HG03103 (cell line): ENCODE results near the gene ADAR.
"Not testable (repeated sequence)": the region's sequence is repeated elsewhere in the genome, so short reads cannot be mapped to it uniquely, and the experiment has no call there.

Experiments used
- ATAC-seq: cut with Tn5 transposase; IDR thresholded peaks from one replicate; pipeline ENCODE4 v1.9.1; 2021; ENCODE audit warnings: low read depth; ENCODE audit not compliant: unreplicated experiment

ADAR gene

GRCh38 chr1:154607609-154608396, at the start of gene ADAR:
Gene ADAR, minus strand, starts transcription at chr1:154608186. Its CDS starts 180 bp downstream, at chr1:154608006.
- peak; percentile 56 for ATAC-seq

DNA sequence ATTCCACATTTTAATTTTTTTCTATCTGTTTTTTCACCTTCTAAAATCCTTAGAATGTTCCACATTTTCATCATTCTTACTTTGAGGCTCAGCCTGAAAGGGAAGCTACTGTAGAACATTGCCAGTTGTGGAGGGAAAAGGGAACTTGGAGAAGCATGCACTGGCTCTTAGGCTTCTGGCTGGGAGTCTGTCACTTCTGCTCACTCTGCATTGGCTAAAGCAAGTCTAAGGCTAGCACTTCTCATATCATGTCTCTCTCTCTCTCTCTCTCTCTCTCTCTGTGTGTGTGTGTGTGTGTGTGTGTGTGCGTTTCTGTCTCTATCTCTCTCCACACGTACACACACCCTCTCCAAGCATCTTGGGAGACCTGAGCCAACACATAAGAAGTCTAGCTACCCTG, 49.6 kb upstream of the ADAR start:
- no peak for ATAC-seq

- ATAC-seq, result no peak
These were observed 44.9 kb upstream of the ADAR start for GRCh38 chr1:154652893-154653292.

DNA sequence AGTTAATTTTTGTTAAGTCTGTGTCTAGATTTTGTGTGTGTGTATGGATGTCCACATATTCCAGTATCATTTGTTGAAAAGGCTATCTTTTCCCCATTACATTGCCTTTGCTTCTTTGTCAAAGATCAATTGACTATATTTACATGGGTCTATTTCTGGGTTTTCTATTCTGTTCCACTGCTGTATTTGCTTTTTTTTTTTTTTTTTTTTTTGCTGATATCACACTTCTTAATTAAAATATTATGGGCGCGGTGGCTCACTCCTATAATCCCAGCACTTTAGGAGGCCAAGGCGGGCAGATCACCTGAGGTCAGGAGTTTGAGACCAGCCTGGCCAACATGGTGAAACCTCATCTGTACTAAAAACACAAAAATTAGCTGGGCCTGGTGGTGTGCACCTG, 36.7 kb upstream of the ADAR start:
- ATAC-seq, result not testable (repeated sequence)

- no peak for ATAC-seq
These were observed 33.5 kb upstream of the ADAR start for GRCh38 chr1:154641534-154641933.

DNA sequence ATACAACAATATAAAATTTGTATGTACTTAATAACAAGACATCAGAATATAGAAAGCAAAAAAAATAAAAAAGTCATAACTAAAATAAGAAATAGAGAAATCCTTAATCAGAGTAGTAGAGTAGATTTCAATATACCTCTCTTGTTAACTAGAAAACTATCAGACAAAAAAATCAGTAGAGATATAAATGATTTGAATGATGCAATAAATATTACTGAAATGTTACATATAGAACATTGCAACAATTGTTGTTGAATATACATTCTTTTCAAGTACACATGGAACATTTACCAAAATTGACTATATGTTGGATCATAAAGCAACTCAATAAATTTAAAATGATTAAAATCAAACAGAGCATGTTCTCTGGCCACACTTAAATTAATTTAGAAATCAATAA, 31.9 kb upstream of the ADAR start:
- ATAC-seq, result no peak

- no peak for ATAC-seq
These were observed 27.2 kb upstream of the ADAR start for GRCh38 chr1:154635171-154635570.

DNA sequence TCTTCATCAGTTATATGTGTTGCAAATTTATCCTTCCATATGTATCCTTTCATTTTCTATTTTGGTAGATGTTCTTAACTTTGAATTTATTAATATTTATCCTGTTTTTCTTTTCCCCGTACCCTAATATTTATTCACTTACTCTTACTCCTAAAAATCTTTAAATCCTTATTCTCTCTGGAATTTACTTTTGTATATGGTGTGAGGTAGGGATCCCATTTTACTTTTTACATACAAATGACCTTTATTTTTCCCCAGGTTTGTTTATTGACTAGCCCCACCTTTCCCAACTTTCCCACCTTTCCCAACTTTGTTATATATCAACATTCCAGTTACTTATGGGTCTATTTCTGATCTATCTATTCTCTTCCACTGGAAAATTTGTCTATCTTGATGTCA, 21.7 kb upstream of the ADAR start:
- no peak for ATAC-seq

- no peak for ATAC-seq
These were observed 21.2 kb upstream of the ADAR start for GRCh38 chr1:154629061-154629674.

DNA sequence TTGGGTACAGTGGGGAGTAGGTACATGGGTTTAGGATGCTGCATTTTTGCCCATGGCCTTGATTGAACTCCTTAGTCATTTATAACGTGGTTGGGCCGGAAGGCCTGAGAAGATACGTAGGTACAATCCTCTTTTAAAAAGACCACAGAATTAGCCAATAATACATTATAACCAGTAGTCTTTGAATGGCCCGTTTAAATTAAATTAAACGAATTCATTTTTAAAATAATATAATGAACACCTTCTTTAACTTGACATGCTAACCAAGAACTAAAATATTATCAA, 20.1 kb upstream of the ADAR start:
- no peak for ATAC-seq

DNA sequence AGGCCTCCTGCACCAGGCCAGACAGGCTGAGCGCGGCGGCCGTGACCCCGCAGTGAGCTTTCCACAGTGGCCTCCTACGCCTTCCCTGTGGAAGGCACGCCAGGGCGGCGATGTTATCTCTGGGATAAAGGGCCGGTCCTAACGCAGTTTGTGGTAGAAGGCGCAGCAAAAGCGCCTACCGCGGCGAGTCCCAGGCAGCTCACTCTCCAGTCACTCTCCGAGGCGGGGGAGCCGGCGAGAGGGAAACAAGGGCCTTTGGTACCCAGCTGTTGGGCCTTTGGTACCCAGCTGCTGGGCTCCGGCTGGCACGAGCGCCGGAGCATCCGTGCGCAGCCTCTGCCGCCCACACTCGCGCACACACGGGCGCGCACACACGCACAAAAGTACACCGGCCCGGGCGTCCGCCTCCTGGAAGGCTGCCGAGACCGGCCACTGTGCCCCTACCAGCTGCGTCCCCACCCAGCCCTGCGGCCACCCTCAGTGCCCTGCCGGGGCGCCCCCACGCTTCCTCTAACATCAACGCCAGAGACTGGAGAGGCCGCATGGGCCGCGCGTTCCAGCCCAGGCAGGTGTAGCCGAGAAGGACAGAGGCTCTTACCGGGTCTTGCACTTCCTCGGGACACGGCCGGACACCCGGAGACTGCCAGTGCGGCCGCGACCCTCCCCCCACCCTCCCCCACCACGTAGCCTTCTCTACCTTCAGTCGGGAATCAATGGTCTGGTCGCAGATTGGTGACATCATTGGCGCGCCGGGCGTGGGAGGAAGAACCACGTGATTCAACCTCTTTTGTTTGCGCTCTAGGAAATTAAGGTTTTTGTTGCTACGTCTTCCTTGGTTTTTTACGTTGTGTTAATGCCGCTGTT, 19.5 kb upstream of the ADAR start:
- ATAC-seq, result no peak

GRCh38 chr1:154626456-154627256, 18.7 kb upstream of the ADAR start:
- no peak for ATAC-seq

DNA sequence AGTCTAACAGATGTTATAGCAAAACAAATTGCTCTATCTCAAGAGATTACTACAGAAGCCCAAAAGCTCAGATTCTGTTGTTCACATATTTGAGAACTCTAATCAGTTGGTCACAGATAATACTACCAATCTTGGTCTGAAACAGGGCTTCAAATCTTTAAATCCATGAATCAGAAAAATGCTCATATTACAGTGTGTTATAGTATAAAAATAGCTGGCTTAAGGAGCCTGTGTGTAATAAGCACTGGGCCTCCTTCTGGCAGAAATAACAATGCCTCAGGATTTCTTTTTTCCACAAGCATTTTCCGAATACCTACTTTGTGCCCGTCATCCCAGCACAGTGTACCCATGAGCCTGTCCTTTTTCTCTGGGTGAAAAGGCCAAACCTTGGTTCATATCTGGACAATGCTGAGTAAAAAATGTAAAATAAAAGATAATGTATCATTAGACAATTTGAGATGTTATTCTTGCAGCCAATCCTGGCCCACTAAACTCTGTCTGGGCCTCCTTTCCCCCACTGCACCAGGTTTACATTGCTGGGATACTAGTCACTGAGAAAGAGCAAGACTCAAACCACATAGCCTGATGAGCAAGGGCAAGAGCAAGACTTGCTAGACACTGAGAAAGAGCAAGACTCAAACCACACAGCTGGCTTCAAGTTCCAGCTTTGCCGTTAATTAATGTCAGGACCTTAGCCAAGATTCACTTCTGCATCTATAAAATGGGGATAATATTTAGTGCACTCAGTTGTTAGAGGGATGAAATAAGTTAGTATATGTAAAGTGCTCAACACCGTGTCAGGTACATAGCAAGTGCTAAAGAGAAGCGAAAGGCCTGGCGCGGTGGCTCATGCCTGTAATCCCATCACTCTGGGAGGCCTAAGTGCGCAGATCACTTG, 17.0 kb upstream of the ADAR start:
- no peak for ATAC-seq

GRCh38 chr1:154623358-154623757, 15.4 kb upstream of the ADAR start:
- no peak for ATAC-seq

DNA sequence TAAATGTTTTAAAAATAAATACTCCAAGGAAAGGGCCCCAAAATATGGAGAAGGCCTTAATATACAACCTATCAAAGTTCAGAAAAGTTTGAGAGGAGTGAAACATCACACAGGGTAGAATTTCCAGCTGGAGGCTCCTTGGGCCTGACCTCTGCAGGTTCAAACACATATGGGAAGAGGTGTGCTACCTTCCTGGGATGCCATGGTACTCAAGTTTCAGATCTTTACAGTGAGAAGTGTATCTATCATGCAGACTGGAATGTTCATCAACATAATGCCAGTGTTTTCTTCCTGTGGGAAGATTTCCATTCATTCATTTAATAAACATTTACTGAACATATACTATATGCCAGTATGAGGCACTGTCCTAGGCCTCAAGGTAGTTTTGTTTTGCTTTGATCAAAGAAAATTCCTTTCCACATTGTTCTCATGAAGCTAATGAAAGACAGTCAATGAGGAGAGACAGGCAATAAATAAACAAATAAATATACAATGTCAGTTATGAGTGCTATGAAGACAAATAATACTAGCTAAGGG, 14.6 kb upstream of the ADAR start:
- ATAC-seq, result no peak

DNA sequence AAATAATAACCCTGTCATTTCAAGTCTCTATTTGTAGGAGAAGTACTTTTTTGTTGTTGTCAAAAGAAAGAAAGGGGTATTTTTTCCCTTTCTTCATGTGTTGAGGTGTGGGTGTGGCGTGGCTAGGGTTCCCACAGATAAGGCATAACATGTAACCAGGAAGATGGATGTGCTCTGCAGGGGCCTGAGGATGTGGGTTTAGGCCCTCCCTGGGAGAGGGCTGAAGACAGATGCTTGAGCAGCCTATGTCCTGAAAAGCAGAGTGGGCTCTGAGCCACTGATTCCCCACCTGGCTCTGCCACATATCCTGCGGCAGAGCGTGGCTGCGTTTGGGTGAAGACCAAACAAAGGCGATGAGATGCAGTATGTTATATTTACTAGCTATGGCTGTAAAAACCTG, 13.9 kb upstream of the ADAR start:
- ATAC-seq, result no peak

DNA sequence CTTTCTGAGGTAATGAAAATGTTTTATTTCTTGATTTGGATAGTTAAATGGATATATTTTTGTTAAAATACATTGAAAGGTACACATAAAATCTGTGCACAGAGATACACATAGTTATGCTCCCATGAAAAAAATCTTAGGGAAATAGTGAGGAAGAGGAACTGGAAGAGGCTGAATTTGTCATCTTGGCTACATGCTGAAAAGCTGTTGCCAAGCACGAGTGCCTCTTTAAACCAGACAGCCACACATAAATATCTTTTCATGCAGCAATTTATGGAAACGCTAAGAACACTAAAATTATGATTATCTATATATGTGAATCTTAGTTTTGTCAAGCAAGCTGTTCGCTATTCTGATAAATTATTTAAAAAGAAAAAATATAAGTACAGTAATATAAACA, 12.8 kb upstream of the ADAR start:
- no peak for ATAC-seq

- no peak for ATAC-seq
These were observed 11.4 kb upstream of the ADAR start for GRCh38 chr1:154619181-154619948.
